ENCODE data around the gene SLX9.

The SLX9 gene

DNA sequence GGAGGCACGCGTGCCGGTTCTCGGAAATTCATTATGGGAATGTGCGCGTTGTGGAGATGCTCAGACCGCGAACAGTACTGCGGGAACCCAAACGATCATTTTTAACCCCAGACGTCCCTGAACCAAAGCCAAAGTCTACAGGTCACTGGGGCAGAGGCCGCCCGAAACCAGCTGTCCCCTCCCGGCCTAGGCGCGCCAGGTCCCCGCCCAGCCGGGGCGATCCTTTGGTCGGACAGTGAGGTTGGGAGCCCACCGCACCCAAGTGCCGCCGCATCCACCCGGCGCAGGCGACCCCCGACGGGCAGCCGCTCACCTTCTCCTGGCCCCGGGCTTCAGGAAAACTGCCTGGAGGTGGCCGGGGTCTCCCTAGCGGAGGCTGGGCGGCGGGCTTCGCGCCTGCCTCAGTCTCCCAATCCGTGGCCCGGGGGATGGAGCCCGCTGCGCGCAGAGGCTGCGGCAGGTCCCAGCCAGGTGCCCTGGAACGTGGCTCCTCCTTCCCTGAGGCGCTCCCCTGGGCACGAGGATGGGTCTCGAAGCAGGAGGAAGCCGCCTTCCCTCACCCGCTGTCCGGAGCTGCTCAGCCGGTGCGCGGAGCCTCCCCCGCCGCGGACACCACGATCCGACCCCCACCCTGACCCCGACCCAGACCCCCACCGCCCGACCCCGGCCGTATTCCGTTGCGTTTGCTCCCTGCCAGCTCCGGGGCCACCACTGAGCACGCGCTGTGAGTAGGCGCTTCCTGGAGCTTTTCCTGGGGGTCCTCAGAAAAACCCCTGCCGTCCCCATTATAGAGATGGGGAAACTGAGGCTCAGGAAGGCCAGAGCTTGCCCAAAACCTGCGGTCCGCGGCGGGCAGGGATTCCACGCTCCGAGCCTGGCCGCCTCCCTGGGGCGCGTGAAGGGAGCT is 8.1 kb upstream of the SLX9 start:
- H3K4me1 ChIP-seq (ENCODE audit: control insufficient read depth, low read length) = peaks cover 61% of the 10 kb centered on the region
- H3K27ac ChIP-seq (ENCODE audit: low read depth, low read length) = peak overlapping the region; percentile 23; the same call in 1 of the 2 replicates

DNA sequence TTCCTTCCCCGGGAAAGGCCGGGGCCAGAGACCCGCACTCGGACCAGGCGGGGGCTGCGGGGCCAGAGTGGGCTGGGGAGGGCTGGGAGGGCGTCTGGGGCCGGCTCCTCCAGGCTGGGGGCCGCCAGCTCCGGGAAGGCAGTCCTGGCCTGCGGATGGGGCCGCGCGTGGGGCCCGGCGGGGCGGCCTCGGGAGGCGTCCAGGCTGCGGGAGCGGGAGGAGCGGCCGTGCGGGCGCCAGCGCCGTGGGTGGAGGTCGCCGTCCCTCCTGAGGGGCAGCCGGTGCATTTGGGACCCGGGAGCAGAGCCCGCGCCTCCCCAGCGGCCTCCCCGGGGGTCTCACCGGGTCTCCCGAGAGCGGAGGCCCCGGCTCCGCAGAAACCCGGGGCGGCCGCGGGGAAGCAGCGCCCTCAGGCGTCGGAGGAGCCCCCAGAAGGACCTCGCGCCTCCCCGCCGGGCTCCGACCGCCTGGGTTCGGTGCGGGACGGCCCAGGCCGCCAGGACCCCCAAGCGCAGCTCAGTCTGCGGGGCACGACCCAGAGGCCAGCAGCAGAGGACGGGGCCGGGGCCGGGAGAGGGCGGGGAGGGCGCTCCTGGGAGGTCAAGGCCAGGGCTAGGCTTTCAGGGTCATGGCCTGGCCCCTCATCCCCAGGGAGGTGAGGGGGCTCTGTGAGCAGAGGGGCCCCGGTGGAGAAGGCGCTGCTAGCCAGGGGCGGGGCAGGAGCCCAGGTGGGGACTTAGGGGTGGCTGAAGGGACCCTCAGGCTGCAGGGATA is 7.2 kb upstream of the SLX9 start:
- Histone ChIP-seq H3K36me3 (ENCODE audit: control insufficient read depth, low read length) (no peaks in the 10 kb centered on the region), H3K27ac (ENCODE audit: low read depth, low read length) (no peak overlapping the region), H3K27me3 (ENCODE audit: control insufficient read depth, low read length) (peaks cover 91% of the 10 kb centered on the region), H3K79me2 (ENCODE audit: control insufficient read depth, low read length) (no peaks in the 10 kb centered on the region), H3K4me1 (ENCODE audit: control insufficient read depth, low read length) (peaks cover 52% of the 10 kb centered on the region), H3F3A (ENCODE audit: control insufficient read depth, insufficient read depth) (peaks cover 16% of the 10 kb centered on the region), H3K4me2 (ENCODE audit: low read length) (peak overlapping the region; percentile 91), H3K9me2 (replicated peaks; ENCODE audit: control insufficient read depth, low read length) (no peaks in the 10 kb centered on the region), H3K9me3 (ENCODE audit: control insufficient read depth, insufficient read depth, low read length) (no peaks in the 10 kb centered on the region), H3K4me3 (ENCODE audit: low read length) (peak overlapping the region; percentile 61; the same call in 1 of the 2 replicates), H4K20me1 (ENCODE audit: control insufficient read depth, insufficient read depth, low read depth, low read length) (peaks cover 11% of the 10 kb centered on the region)
- TF ChIP-seq, protein P1, sequence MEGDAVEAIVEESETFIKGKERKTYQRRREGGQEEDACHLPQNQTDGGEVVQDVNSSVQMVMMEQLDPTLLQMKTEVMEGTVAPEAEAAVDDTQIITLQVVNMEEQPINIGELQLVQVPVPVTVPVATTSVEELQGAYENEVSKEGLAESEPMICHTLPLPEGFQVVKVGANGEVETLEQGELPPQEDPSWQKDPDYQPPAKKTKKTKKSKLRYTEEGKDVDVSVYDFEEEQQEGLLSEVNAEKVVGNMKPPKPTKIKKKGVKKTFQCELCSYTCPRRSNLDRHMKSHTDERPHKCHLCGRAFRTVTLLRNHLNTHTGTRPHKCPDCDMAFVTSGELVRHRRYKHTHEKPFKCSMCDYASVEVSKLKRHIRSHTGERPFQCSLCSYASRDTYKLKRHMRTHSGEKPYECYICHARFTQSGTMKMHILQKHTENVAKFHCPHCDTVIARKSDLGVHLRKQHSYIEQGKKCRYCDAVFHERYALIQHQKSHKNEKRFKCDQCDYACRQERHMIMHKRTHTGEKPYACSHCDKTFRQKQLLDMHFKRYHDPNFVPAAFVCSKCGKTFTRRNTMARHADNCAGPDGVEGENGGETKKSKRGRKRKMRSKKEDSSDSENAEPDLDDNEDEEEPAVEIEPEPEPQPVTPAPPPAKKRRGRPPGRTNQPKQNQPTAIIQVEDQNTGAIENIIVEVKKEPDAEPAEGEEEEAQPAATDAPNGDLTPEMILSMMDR (IDR thresholded peaks at IDR 0.05; ENCODE audit: low read depth, low read length, poor library complexity, severe bottlenecking) = peak; percentile 25
- TF ChIP-seq EZH2phosphoT487 (IDR thresholded peaks at IDR 0.05; ENCODE audit: borderline replicate concordance, low read length) = no peak

More for the DNA sequence above, 8.1 kb upstream of the SLX9 start:
- H3K79me2 ChIP-seq (ENCODE audit: control insufficient read depth, low read length) = no peaks in the 10 kb centered on the region
- no peaks in the 10 kb centered on the region for H3K9me2 ChIP-seq (replicated peaks; ENCODE audit: control insufficient read depth, low read length)
- H4K20me1 ChIP-seq (ENCODE audit: control insufficient read depth, insufficient read depth, low read depth, low read length) = peaks cover 11% of the 10 kb centered on the region
- peak overlapping the region; percentile 61 for H3K4me3 ChIP-seq (ENCODE audit: low read length)
- no peaks in the 10 kb centered on the region for H3K9me3 ChIP-seq (ENCODE audit: control insufficient read depth, insufficient read depth, low read length)
- peak overlapping the region; percentile 91 for H3K4me2 ChIP-seq (ENCODE audit: low read length)
- peaks cover 93% of the 10 kb centered on the region for H3K27me3 ChIP-seq (ENCODE audit: control insufficient read depth, low read length)
- TF ChIP-seq EZH2phosphoT487 (IDR thresholded peaks at IDR 0.05; ENCODE audit: borderline replicate concordance, low read length) = no peak
- TF ChIP-seq, protein P1 (IDR thresholded peaks at IDR 0.05; ENCODE audit: low read depth, low read length, poor library complexity, severe bottlenecking) = no peak
- H3K36me3 ChIP-seq (ENCODE audit: control insufficient read depth, low read length) = no peaks in the 10 kb centered on the region
- H3F3A ChIP-seq (ENCODE audit: control insufficient read depth, insufficient read depth) = peaks cover 10% of the 10 kb centered on the region

DNA sequence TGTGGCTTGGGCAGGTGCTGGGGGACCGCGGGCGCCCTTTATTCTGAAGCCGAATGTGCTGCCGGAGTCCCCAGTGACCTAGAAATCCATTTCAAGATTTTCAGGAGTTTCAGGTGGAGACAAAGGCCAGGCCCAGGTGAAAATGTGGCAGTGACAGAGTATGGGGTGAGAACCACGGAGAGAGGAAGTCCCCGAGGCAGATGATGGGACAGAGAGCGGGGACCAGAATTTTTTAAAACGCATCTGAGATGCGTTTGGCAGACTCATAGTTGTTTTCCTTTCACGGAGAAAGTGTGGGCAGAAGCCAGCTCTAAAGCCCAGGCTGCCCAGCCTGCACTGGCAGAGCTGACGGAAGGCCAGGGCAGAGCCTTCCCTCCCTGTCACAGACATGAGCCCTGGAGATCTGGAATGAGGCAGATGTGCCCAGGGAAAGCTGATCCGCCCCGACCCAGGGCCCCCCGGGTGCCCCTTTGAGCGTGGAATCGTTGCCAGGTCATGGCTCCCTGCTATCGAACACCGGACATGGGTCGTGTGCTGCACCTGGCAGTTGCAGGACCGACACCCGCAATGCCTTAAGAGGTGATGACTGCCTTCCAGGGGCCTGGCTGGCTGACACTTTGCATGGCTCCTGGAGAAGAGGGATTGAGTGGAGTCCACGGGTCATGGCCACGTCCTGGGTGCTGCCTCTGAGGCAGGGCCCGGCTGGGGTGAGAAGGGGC is 6.5 kb upstream of the SLX9 start:
- Histone ChIP-seq H3K27me3 (ENCODE audit: control insufficient read depth, low read length) (peaks cover 87% of the 10 kb centered on the region), H3F3A (ENCODE audit: control insufficient read depth, insufficient read depth) (peaks cover 16% of the 10 kb centered on the region), H3K9me3 (ENCODE audit: control insufficient read depth, insufficient read depth, low read length) (no peaks in the 10 kb centered on the region), H3K27ac (ENCODE audit: low read depth, low read length) (no peak overlapping the region), H3K79me2 (ENCODE audit: control insufficient read depth, low read length) (no peaks in the 10 kb centered on the region), H3K4me3 (ENCODE audit: low read length) (no peak overlapping the region), H3K9me2 (replicated peaks; ENCODE audit: control insufficient read depth, low read length) (no peaks in the 10 kb centered on the region), H3K4me2 (ENCODE audit: low read length) (0 out of 2 replicates have a peak overlapping the region, but pooled peaks have one; percentile 4), H4K20me1 (ENCODE audit: control insufficient read depth, insufficient read depth, low read depth, low read length) (peaks cover 6% of the 10 kb centered on the region), H3K36me3 (ENCODE audit: control insufficient read depth, low read length) (no peaks in the 10 kb centered on the region), H3K4me1 (ENCODE audit: control insufficient read depth, low read length) (peaks cover 45% of the 10 kb centered on the region)
- no peak for TF ChIP-seq EZH2phosphoT487 (IDR thresholded peaks at IDR 0.05; ENCODE audit: borderline replicate concordance, low read length)
- TF ChIP-seq, protein P1 (IDR thresholded peaks at IDR 0.05; ENCODE audit: low read depth, low read length, poor library complexity, severe bottlenecking) = no peak
